Forelimb muscle (tissue), 1 donor: ENCODE measurements around the gene SMARCA5. TPM values are rescaled to one million over a fixed set of nuclear protein-coding genes. Genes with fewer than 3 reads are reported as not detected.

ENCODE experiments used
- polyA plus RNA-seq: library from polyadenylated mRNA; unstranded; fragments of 120-200 nt; gene quantifications from one replicate; pipeline ENCODE4 v1.2.1, GENCODE V29; 2013; ENCODE audit not compliant: insufficient read length

The SMARCA5 gene
- polyA plus RNA-seq, 1 donor = 47.2 TPM

Other genes with a start within 250 kb of the SMARCA5 start
- gene GAB1, start 176.8 kb upstream of the SMARCA5 start, polyA plus RNA-seq = 26.4 TPM
- gene FREM3, start 187.0 kb downstream of the SMARCA5 start, polyA plus RNA-seq = 0.15 TPM